Peyer's patch (tissue), 4 donors: Measurements from ENCODE around the gene SETD4. TPM values are rescaled to one million over a fixed set of nuclear protein-coding genes. Genes with fewer than 3 reads are reported as not detected.

Experiments used
- DNase-seq, 3 donors: peaks; one replicate each; pipeline ENCODE4 v3.0.0-alpha.2; 2017 to 2019
- H3K27ac ChIP-seq, 4 donors: fragments of 200-600 bp; sonication (generic); one replicate each; pipeline ENCODE4 v1.5.1; 2016 to 2019
- H3K27me3 ChIP-seq, 2 donors: fragments of 200-600 bp; sonication (generic); one replicate each; pipeline ENCODE4 v1.5.1; 2019
- H3K36me3 ChIP-seq, 3 donors: fragments of 200-600 bp; sonication (generic); one replicate each; pipeline ENCODE4 v1.5.1; 2016 to 2019
- H3K4me1 ChIP-seq, 4 donors: fragments of 200-600 bp; sonication (generic); one replicate each; pipeline ENCODE4 v1.5.1; 2016 to 2019
- H3K4me3 ChIP-seq, 4 donors: fragments of 200-600 bp; sonication (generic); 1 replicate in 3 of 4; 2 replicates in 1 of 4; pipeline ENCODE4 v1.5.1; 2016 to 2019; ENCODE audit warnings: mild to moderate bottlenecking in 1 of 4
- H3K9me3 ChIP-seq, 4 donors: fragments of 200-600 bp; sonication (generic); one replicate each; pipeline ENCODE4 v1.5.1; 2016 to 2019; ENCODE audit warnings: mild to moderate bottlenecking in 1 of 4
- POLR2A ChIP-seq, 2 donors: fragments of 450-650 bp; IDR thresholded peaks; one replicate each; pipeline ENCODE4 v1.5.1; 2017; ENCODE audit warnings: antibody characterized with exemption in 2 of 2, mild to moderate bottlenecking in 2 of 2, moderate library complexity in 2 of 2
- total RNA-seq, 4 donors: library from RNA; depleted of rRNA; stranded (reverse); fragments of >200 nt; gene quantifications; one replicate each; pipeline ENCODE4 v1.1.0, GENCODE V29; 2016
- TF ChIP-seq, protein P1 (sequence below), 6 experiments: fragments of 450-650 bp in 4 of 6; fragments of 200-600 bp in 2 of 6; sonication (generic) in 1 of 6; IDR thresholded peaks; one replicate each; pipeline ENCODE4 v1.5.1; 2017 to 2019; ENCODE audit warnings: antibody characterized with exemption in 6 of 6, mild to moderate bottlenecking in 3 of 6, moderate library complexity in 1 of 6

Gene SETD4
- total RNA-seq, 4 donors from 2014 or later: 37.1 to 73.2 (median 56.0) TPM

DNA sequence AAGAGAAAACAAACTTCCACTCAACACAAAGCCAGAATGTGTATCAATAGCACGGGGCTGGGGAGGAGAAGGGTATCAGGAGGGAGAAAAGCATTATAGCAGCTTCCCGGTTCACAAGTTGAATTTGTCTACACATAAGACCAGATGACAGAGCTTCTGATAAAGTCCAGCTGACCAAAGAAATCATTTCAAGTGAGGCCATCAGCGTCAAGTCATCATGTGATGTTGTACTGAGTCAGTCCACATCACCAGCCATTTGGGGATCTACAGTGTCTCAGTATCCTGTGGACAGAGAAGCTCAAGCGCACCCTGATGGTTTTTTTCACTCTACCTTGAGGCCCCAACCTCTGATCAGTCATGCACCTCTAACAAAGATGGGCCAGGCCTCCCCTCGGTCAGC is 33.0 kb downstream of the SETD4 start:
- Histone ChIP-seq H3K4me3 (no peak overlapping the region), H3K9me3 (no peaks in the 10 kb centered on the region), H3K36me3 (no peaks in the 10 kb centered on the region), H3K4me1 (no peaks in the 10 kb centered on the region), H3K27me3 (no peaks in the 10 kb centered on the region), H3K27ac (no peak overlapping the region)
- DNase-seq: no peak
- TF ChIP-seq POLR2A (IDR thresholded peaks at IDR 0.05): no peak
- TF ChIP-seq, protein P1, sequence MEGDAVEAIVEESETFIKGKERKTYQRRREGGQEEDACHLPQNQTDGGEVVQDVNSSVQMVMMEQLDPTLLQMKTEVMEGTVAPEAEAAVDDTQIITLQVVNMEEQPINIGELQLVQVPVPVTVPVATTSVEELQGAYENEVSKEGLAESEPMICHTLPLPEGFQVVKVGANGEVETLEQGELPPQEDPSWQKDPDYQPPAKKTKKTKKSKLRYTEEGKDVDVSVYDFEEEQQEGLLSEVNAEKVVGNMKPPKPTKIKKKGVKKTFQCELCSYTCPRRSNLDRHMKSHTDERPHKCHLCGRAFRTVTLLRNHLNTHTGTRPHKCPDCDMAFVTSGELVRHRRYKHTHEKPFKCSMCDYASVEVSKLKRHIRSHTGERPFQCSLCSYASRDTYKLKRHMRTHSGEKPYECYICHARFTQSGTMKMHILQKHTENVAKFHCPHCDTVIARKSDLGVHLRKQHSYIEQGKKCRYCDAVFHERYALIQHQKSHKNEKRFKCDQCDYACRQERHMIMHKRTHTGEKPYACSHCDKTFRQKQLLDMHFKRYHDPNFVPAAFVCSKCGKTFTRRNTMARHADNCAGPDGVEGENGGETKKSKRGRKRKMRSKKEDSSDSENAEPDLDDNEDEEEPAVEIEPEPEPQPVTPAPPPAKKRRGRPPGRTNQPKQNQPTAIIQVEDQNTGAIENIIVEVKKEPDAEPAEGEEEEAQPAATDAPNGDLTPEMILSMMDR (IDR thresholded peaks at IDR 0.05): no peak

DNA sequence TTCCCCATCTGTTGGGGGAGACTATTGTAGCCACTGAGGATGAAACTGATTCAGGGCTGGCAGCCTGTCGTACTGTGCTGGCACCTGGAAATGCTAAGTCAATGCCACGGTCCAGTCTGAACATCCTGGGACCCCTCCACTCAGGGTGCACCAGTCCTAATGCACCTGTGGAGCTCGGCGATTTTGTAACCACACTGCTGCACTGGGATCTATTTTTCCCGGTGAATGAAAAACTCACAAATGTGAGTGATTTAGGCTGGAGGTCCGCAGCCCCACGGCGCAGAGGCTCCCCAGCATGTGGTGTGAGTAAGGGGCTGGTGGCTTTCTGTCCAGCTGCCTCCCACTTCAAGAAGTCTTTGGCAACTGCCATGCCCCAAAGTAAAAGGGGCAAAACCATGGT is 35.5 kb downstream of the SETD4 start:
- no peak for TF ChIP-seq POLR2A (IDR thresholded peaks at IDR 0.05)
- no peaks in the 10 kb centered on the region for H3K27me3 ChIP-seq
- no peak overlapping the region for H3K27ac ChIP-seq
- H3K4me1 ChIP-seq: no peaks in the 10 kb centered on the region
- H3K36me3 ChIP-seq: no peaks in the 10 kb centered on the region
- H3K9me3 ChIP-seq: no peaks in the 10 kb centered on the region
- no peak overlapping the region for H3K4me3 ChIP-seq
- DNase-seq: no peak

DNA sequence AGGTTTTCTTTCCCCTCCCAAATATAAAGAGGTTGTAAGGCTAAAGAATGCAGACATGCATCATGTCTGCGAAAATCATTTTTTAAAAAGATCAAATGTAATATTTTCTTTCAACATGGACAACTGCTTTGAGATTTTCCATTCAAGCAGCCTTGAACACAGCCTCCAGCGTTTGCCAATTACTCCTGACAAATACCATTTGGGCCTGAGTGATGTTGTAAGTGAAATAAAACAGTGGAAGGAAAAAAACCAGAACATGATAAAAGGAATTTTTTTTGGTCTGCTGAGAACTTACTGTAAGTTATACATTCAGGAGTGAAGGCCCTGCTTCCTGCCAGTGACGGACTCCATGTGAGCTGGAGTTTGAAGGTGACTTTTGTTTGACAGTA is 37.2 kb downstream of the SETD4 start:
- no peaks in the 10 kb centered on the region for H3K27me3 ChIP-seq
- no peaks in the 10 kb centered on the region for H3K9me3 ChIP-seq
- no peak overlapping the region for H3K4me3 ChIP-seq
- no peaks in the 10 kb centered on the region for H3K36me3 ChIP-seq
- DNase-seq: no peak
- no peak overlapping the region for H3K27ac ChIP-seq
- no peak for TF ChIP-seq POLR2A (IDR thresholded peaks at IDR 0.05)
- TF ChIP-seq, protein P1 (IDR thresholded peaks at IDR 0.05): no peak
- H3K4me1 ChIP-seq: no peaks in the 10 kb centered on the region

DNA sequence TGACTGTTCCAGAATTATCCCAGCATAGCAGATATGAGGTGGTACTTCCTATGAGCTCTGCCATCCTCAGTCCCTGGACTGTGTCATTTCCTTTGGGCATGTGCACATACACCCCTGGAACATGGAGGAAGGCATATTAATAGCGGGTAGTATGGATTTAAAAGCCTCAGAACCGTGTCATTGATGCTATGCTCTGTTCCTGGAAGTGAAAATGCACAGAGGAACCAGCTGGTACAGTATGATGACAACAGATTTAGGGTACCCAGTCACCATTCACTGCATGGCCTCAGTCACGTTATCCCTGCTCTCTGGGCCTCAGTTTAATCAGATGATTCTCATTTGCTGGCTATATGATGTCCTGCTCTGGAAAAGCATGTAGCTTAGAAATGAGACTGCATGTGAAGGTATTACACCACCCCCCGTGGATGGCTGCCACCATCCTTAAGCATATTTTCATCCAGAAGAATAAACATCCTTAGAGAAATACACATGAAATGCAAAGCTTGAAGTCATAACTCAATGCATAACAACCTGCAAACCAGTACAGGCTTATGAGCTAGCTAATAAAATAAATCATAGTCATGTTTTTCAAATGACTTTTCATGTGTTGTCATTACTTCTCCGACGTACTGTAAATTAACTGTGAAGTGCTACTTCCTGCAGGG is 37.8 kb downstream of the SETD4 start:
- Histone ChIP-seq H3K27me3 (no peaks in the 10 kb centered on the region), H3K9me3 (no peaks in the 10 kb centered on the region), H3K27ac (no peak overlapping the region), H3K36me3 (no peaks in the 10 kb centered on the region), H3K4me1 (no peaks in the 10 kb centered on the region), H3K4me3 (no peak overlapping the region)
- TF ChIP-seq, protein P1 (IDR thresholded peaks at IDR 0.05): no peak
- no peak for TF ChIP-seq POLR2A (IDR thresholded peaks at IDR 0.05)
- no peak for DNase-seq

DNA sequence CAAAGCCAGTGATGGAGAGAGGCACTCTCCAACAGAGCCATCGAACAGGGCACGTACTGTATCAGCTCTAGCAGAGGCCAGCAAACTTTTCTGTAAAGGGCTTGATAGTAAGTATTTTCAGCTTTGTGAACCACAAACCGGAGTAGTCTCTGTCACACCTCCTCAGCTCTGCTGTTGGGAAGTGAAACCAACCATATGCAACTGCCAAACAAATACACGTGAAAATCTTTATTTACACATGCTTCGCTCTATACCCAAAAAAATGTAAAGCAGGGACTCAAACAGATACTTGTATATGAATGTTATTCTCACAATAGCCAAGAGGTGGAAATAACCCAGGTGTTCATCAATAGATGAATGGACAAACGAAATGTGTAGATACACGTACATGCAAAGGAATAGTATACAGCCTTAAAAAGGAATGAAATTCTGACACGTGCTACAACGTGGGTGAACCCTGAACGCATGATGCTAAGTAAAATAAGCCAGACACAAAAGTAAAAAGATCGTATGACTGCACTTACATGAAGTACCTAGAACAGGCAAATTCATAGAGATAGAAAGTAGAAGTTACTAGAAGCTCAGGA is 39.0 kb downstream of the SETD4 start:
- TF ChIP-seq POLR2A (IDR thresholded peaks at IDR 0.05): no peak
- TF ChIP-seq, protein P1 (IDR thresholded peaks at IDR 0.05): no peak
- no peaks in the 10 kb centered on the region for H3K4me1 ChIP-seq

DNA sequence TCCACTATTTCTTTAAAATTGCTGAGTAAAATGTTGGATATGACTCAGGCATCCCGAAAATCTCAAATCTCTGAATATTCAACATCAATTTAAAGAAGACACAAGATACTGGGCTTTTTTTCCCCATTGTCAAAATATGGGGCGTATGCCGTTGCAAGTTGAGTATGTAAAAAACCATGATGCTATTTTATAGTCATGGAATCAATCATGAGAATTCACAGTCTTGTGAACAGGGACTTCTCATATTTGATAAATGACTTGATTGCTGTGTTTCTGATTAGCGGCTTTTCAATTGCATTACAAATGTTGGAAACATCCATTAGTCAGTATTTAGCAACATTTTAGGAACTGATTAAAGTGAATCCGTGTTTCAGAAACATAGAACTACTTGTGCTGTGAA is 45.3 kb downstream of the SETD4 start:
- TF ChIP-seq POLR2A (IDR thresholded peaks at IDR 0.05): no peak
- TF ChIP-seq, protein P1 (IDR thresholded peaks at IDR 0.05): no peak
- no peaks in the 10 kb centered on the region for H3K9me3 ChIP-seq
- DNase-seq: no peak
- no peaks in the 10 kb centered on the region for H3K4me1 ChIP-seq
- H3K27ac ChIP-seq: no peak overlapping the region
- no peaks in the 10 kb centered on the region for H3K36me3 ChIP-seq
- H3K4me3 ChIP-seq: no peak overlapping the region
- no peaks in the 10 kb centered on the region for H3K27me3 ChIP-seq

More for the DNA sequence above, 39.0 kb downstream of the SETD4 start:
- H3K36me3 ChIP-seq: no peaks in the 10 kb centered on the region
- no peaks in the 10 kb centered on the region for H3K27me3 ChIP-seq
- DNase-seq: no peak
- H3K27ac ChIP-seq: no peak overlapping the region
- H3K4me3 ChIP-seq: no peak overlapping the region
- no peaks in the 10 kb centered on the region for H3K9me3 ChIP-seq
